Fibroblast of skin of scalp (primary cell): ENCODE data around the gene BSN.

Experiments
- DNase-seq: peaks from one replicate; pipeline ENCODE4 v3.0.0-alpha.2; 2013

Gene BSN

GRCh38 chr3:49654955-49655556 is 100.8 kb downstream of the BSN start:
- DNase-seq = no peak

- no peak for DNase-seq
Measured at GRCh38 chr3:49655731-49656285, 101.5 kb downstream of the BSN start.

GRCh38 chr3:49656541-49657112 is 102.3 kb downstream of the BSN start:
- DNase-seq = peak; percentile 49

- no peak for DNase-seq
Measured at GRCh38 chr3:49657208-49657915, 103.1 kb downstream of the BSN start.

- DNase-seq = no peak
Measured at GRCh38 chr3:49658711-49659110, 104.4 kb downstream of the BSN start.

- no peak for DNase-seq
Measured at GRCh38 chr3:49659756-49660155, 105.5 kb downstream of the BSN start.

- DNase-seq = no peak
Measured at GRCh38 chr3:49661281-49661680, 107.0 kb downstream of the BSN start.

- DNase-seq = no peak
Measured at GRCh38 chr3:49662021-49662420, 107.7 kb downstream of the BSN start.

- DNase-seq = no peak
Measured at GRCh38 chr3:49662720-49663413, 108.6 kb downstream of the BSN start.

- no peak for DNase-seq
Measured at GRCh38 chr3:49663831-49664230, 109.6 kb downstream of the BSN start.

GRCh38 chr3:49664300-49664699 is 110.0 kb downstream of the BSN start:
- no peak for DNase-seq

- no peak for DNase-seq
Measured at GRCh38 chr3:49665822-49666519, 111.7 kb downstream of the BSN start.

GRCh38 chr3:49666592-49666991 is 112.3 kb downstream of the BSN start:
- peak; percentile 50 for DNase-seq

GRCh38 chr3:49667701-49668413 is 113.6 kb downstream of the BSN start:
- no peak for DNase-seq

- peak; percentile 33 for DNase-seq
Measured at GRCh38 chr3:49668414-49668797, 114.1 kb downstream of the BSN start.

- DNase-seq = no peak
Measured at GRCh38 chr3:49668861-49669260, 114.6 kb downstream of the BSN start.

- DNase-seq = no peak
Measured at GRCh38 chr3:49669352-49669751, 115.1 kb downstream of the BSN start.

GRCh38 chr3:49670940-49671290 is 116.6 kb downstream of the BSN start:
- no peak for DNase-seq

- peak; percentile 56 for DNase-seq
Measured at GRCh38 chr3:49671291-49672288, 117.3 kb downstream of the BSN start.

GRCh38 chr3:49673121-49673714 is 118.9 kb downstream of the BSN start:
- DNase-seq = no peak
